Activated CD8-positive, alpha-beta T cell treated with anti-CD3 and anti-CD28 coated beads for 36 hours (primary cell): ENCODE measurements around the gene NYAP2. TPM values are rescaled to one million over a fixed set of nuclear protein-coding genes. Genes with fewer than 3 reads are reported as not detected.

Experiments
- ATAC-seq: fragments of 200-7000 bp; cut with Tn5 transposase; one replicate; pipeline ENCODE4 v1.10.0; 2021; ENCODE audit warnings: mild to moderate bottlenecking, moderate library complexity
- CTCF ChIA-PET: fragments of 350-600 bp; sonication (Branson Sonifier 250); formaldehyde crosslinking; loops from one replicate; lab custom pipeline; 2021; ENCODE audit warnings: antibody characterized with exemption; lab: Charles Lee
- POLR2A ChIA-PET: fragments of 350-600 bp; sonication (Branson Sonifier 250); formaldehyde crosslinking; loops from one replicate; lab custom pipeline; 2021; ENCODE audit warnings: antibody characterized with exemption; lab: Charles Lee
- DNase-seq: peaks from one replicate; pipeline ENCODE4 v3.0.0-alpha.2; 2020
- H3K27ac Mint-ChIP-seq: one replicate; pipeline ENCODE4 v1.8.0; 2021; ENCODE audit warnings: mild to moderate bottlenecking, mixed read lengths
- H3K27me3 Mint-ChIP-seq: one replicate; pipeline ENCODE4 v1.8.0; 2021; ENCODE audit warnings: mixed read lengths
- H3K36me3 Mint-ChIP-seq: one replicate; pipeline ENCODE4 v1.8.0; 2021; ENCODE audit warnings: low read depth, mixed read lengths
- H3K4me1 Mint-ChIP-seq: one replicate; pipeline ENCODE4 v1.8.0; 2021; ENCODE audit warnings: low read depth, mixed read lengths
- H3K4me3 Mint-ChIP-seq: one replicate; pipeline ENCODE4 v1.8.0; 2021; ENCODE audit warnings: mild to moderate bottlenecking, moderate library complexity, mixed read lengths
- H3K9me3 Mint-ChIP-seq: one replicate; pipeline ENCODE4 v1.8.0; 2021; ENCODE audit warnings: mixed read lengths
- intact Hi-C: fragments of 100-400 bp; cut with micrococcal nuclease; formaldehyde crosslinking; loops from one replicate; pipeline ENCODE4 v1.10.0; 2022
- total RNA-seq, 2 experiments: library from RNA; stranded (reverse); gene quantifications; one replicate each; pipeline ENCODE4 v1.2.3, GENCODE V29; 2021
- TF ChIP-seq, protein P1 (sequence below): fragments of 200-600 bp; IDR thresholded peaks from one replicate; pipeline ENCODE4 v1.8.0; 2022; ENCODE audit warnings: antibody characterized with exemption, mild to moderate bottlenecking

NYAP2 gene
- total RNA-seq = not detected

GRCh38 chr2:225399504-225399903, at the start of gene NYAP2:
TSS of gene NYAP2 (plus strand) at chr2:225399710. CDS start at chr2:225408881, 9,171 bp downstream.
- H3K4me1 Mint-ChIP-seq = no peaks in the 10 kb centered on the region
- H3K36me3 Mint-ChIP-seq = no peaks in the 10 kb centered on the region
- TF ChIP-seq, protein P1, sequence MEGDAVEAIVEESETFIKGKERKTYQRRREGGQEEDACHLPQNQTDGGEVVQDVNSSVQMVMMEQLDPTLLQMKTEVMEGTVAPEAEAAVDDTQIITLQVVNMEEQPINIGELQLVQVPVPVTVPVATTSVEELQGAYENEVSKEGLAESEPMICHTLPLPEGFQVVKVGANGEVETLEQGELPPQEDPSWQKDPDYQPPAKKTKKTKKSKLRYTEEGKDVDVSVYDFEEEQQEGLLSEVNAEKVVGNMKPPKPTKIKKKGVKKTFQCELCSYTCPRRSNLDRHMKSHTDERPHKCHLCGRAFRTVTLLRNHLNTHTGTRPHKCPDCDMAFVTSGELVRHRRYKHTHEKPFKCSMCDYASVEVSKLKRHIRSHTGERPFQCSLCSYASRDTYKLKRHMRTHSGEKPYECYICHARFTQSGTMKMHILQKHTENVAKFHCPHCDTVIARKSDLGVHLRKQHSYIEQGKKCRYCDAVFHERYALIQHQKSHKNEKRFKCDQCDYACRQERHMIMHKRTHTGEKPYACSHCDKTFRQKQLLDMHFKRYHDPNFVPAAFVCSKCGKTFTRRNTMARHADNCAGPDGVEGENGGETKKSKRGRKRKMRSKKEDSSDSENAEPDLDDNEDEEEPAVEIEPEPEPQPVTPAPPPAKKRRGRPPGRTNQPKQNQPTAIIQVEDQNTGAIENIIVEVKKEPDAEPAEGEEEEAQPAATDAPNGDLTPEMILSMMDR = no peak
- ChIA-PET CTCF (no interaction called here), POLR2A (no interaction called here)
- intact Hi-C loops = no loop called here
- H3K27me3 Mint-ChIP-seq = peaks cover 14% of the 10 kb centered on the region
- ATAC-seq = no peak
- H3K9me3 Mint-ChIP-seq = no peaks in the 10 kb centered on the region
- no peak within 1 kb of the TSS for H3K4me3 Mint-ChIP-seq
- no peak for DNase-seq
- H3K27ac Mint-ChIP-seq = no peak within 1 kb of the TSS

DNA sequence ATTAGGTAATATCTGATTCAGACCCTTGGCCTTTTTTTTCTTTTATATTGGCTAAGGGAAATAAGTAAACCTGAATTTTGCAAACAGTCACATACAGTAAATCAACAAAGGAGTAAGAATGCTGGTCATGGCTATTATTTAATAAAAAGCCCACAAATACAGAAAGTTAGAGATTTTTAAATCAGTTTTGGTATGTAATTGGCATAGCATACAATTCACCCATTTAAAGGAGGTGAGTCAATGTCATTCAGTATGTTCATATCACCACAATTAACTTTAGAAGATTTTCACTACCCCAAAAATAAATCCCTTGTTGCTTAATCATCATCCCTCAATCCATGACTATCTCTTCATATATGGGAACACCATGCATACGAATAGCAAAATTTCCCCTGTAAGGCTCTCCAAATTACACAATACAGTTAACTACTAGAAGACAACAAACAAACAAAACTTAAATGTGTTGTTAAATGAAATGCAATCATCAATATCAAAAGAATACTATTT, 45.9 kb upstream of the NYAP2 start:
- ChIA-PET POLR2A (no interaction called here), CTCF (no interaction called here)
- DNase-seq = no peak
- intact Hi-C loops = no loop called here
- H3K4me3 Mint-ChIP-seq = no peak overlapping the region
- no peak overlapping the region for H3K27ac Mint-ChIP-seq
- H3K4me1 Mint-ChIP-seq = no peaks in the 10 kb centered on the region
- TF ChIP-seq, protein P1 = no peak
- H3K36me3 Mint-ChIP-seq = no peaks in the 10 kb centered on the region
- peaks cover 9% of the 10 kb centered on the region for H3K27me3 Mint-ChIP-seq
- H3K9me3 Mint-ChIP-seq = no peaks in the 10 kb centered on the region
- no peak for ATAC-seq

DNA sequence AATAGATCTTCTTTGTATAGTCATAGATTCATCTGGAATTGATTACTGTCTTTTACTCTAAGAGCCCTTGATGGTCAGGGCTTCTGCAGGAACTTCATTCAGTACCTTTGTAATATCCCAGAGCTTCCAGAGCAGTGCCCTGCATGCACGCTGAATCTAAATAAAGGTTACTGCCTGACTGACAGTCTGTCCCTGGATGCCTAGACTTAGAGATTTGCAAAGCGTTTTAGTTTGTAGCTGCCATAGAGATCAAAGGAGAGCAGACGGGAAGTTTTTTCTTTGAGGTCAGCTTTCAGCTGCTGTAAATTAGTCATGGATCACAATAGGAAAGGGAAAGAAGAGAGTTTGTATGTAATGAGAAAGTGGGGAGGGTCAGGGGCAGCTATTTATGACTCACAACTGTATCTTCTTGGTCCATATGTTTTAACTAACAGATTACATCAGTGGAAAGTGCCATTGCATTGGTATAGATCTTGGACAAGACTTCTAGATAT, 45.2 kb upstream of the NYAP2 start:
- no peak for DNase-seq
- TF ChIP-seq, protein P1 = no peak
- Mint-ChIP-seq H3K9me3 (no peaks in the 10 kb centered on the region), H3K27me3 (peaks cover 9% of the 10 kb centered on the region), H3K4me1 (no peaks in the 10 kb centered on the region), H3K27ac (no peak overlapping the region), H3K4me3 (no peak overlapping the region), H3K36me3 (no peaks in the 10 kb centered on the region)
- POLR2A ChIA-PET = no interaction called here
- CTCF ChIA-PET = no interaction called here
- ATAC-seq = no peak
- intact Hi-C loops = no loop called here

DNA sequence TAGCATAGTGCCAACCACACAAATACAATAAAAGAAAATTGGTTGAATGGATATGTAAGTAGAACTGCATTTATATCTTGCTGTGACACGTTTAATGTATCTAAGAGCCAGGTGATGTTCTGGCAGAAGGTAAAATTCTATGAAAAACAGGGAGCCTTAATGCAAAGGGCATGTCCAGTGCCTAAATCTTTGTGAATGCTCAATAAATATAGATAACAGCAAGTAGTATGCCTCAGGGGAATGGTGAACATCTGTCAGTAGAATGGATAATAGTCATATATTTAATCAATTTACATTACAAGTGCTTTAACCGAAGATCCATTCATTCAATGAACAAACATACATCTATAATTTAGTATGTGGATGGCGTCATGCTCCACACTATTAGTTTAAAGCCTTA, 43.7 kb upstream of the NYAP2 start:
- no peak for DNase-seq
- TF ChIP-seq, protein P1 = no peak
- no peak overlapping the region for H3K4me3 Mint-ChIP-seq
- no peaks in the 10 kb centered on the region for H3K36me3 Mint-ChIP-seq
- no peaks in the 10 kb centered on the region for H3K4me1 Mint-ChIP-seq
- ChIA-PET CTCF (no interaction called here), POLR2A (no interaction called here)
- H3K9me3 Mint-ChIP-seq = no peaks in the 10 kb centered on the region
- no peak for ATAC-seq
- intact Hi-C loops = no loop called here
- H3K27me3 Mint-ChIP-seq = peaks cover 9% of the 10 kb centered on the region
- H3K27ac Mint-ChIP-seq = no peak overlapping the region

GRCh38 chr2:225366731-225367130, 32.8 kb upstream of the NYAP2 start:
- Mint-ChIP-seq H3K9me3 (no peaks in the 10 kb centered on the region), H3K27ac (no peak overlapping the region), H3K27me3 (peaks cover 17% of the 10 kb centered on the region), H3K4me1 (no peaks in the 10 kb centered on the region), H3K36me3 (no peaks in the 10 kb centered on the region), H3K4me3 (no peak overlapping the region)
- DNase-seq = no peak
- no peak for ATAC-seq
- ChIA-PET CTCF (no interaction called here), POLR2A (no interaction called here)
- TF ChIP-seq, protein P1 = no peak
- intact Hi-C loops = no loop called here
